OCI-LY7 (cell line): ENCODE measurements around the gene TLL2. TPM values are rescaled to one million over a fixed set of nuclear protein-coding genes. Genes with fewer than 3 reads are reported as not detected.

ENCODE experiments used
- BruUV-seq: library from RNA; stranded (reverse); fragments of 400-500 nt; replicated peaks from 2 replicates; lab custom pipeline; 2021; lab: Mats Ljungman, UMichigan
- CTCF ChIA-PET: fragments of 300-600 bp; sonication (Branson Sonifier 250); formaldehyde crosslinking; loops from one replicate; lab custom pipeline; 2022; ENCODE audit warnings: antibody characterized with exemption; ENCODE audit not compliant: unreplicated experiment; lab: Charles Lee
- POLR2A ChIA-PET: fragments of 300-600 bp; sonication (Branson Sonifier 250); formaldehyde crosslinking; loops from one replicate; lab custom pipeline; 2022; ENCODE audit warnings: antibody characterized with exemption; lab: Charles Lee
- DNase-seq: peaks from one replicate; pipeline ENCODE4 v3.0.0-alpha.2; 2015; ENCODE audit warnings: low spot score
- H2AFZ ChIP-seq: fragments of 200-600 bp; sonication (generic), shearing (Covaris generic); 2 replicates; pipeline ENCODE4 v1.6.1; 2014; ENCODE audit warnings: mild to moderate bottlenecking, antibody characterized with exemption, low read length, moderate library complexity
- H3K27ac ChIP-seq: fragments of 200-600 bp; sonication (generic); 2 replicates; pipeline ENCODE4 v1.5.1; 2014; ENCODE audit warnings: mixed run types, low read depth, mild to moderate bottlenecking, moderate library complexity, low read length, inconsistent platforms; ENCODE audit not compliant: poor library complexity, severe bottlenecking
- H3K36me3 ChIP-seq: fragments of 200-600 bp; sonication (generic); 2 replicates; pipeline ENCODE4 v1.6.1; 2014; ENCODE audit warnings: mild to moderate bottlenecking, antibody characterized with exemption, low read length, moderate library complexity, mixed read lengths; ENCODE audit not compliant: insufficient read depth
- H3K4me1 ChIP-seq: fragments of 200-600 bp; sonication (generic); 2 replicates; pipeline ENCODE4 v1.5.1; 2014; ENCODE audit warnings: mild to moderate bottlenecking, low read length; ENCODE audit not compliant: insufficient read depth, poor library complexity, severe bottlenecking
- H3K4me2 ChIP-seq: fragments of 200-600 bp; sonication (generic); 2 replicates; pipeline ENCODE4 v1.6.1; 2014; ENCODE audit warnings: mild to moderate bottlenecking, low read length
- H3K4me3 ChIP-seq: fragments of 200-600 bp; sonication (generic); 2 replicates; pipeline ENCODE4 v1.5.1; 2014; ENCODE audit warnings: mild to moderate bottlenecking, low read depth, low read length; ENCODE audit not compliant: poor library complexity, severe bottlenecking
- H3K79me2 ChIP-seq: fragments of 200-600 bp; sonication (generic); 2 replicates; pipeline ENCODE4 v1.6.1; 2016; ENCODE audit warnings: low read depth, mild to moderate bottlenecking, low read length, moderate library complexity, mixed read lengths; ENCODE audit not compliant: insufficient read depth
- H3K9me2 ChIP-seq: fragments of 200-600 bp; sonication (generic); 2 replicates; pipeline ENCODE4 v1.6.1; 2016; ENCODE audit warnings: mild to moderate bottlenecking, low read length, mixed read lengths; ENCODE audit not compliant: insufficient read depth
- H3K9me3 ChIP-seq: fragments of 200-600 bp; sonication (generic); 2 replicates; pipeline ENCODE4 v1.6.1; 2014; ENCODE audit warnings: mild to moderate bottlenecking, mixed run types, low read length, mixed read lengths
- H4K20me1 ChIP-seq: fragments of 200-600 bp; sonication (generic); 2 replicates; pipeline ENCODE4 v1.6.1; 2014; ENCODE audit warnings: mild to moderate bottlenecking, antibody characterized with exemption, low read length, moderate library complexity, mixed read lengths; ENCODE audit not compliant: insufficient read depth
- CTCF ChIP-seq: fragments of 200-600 bp; sonication (generic); conservative IDR thresholded peaks from 2 replicates; pipeline ENCODE4 v1.5.1; 2014; ENCODE audit warnings: mild to moderate bottlenecking, antibody characterized with exemption, low read length, moderate library complexity, mixed read lengths
- EZH2phosphoT487 ChIP-seq: fragments of 200-600 bp; sonication (generic); IDR thresholded peaks from 2 replicates; pipeline ENCODE4 v1.6.1; 2018; ENCODE audit warnings: low read depth, borderline replicate concordance, mild to moderate bottlenecking, mixed run types, antibody characterized with exemption, low read length, moderate library complexity, mixed read lengths
- intact Hi-C: fragments of 100-400 bp; cut with micrococcal nuclease; formaldehyde crosslinking; loops from one replicate; pipeline ENCODE4 v1.10.0; 2022; ENCODE audit not compliant: unreplicated experiment
- total RNA-seq, 2 experiments: library from RNA; depleted of rRNA in 1 of 2; stranded (reverse); fragments of >200 nt in 1 of 2; shearing (Covaris generic) in 1 of 2; gene quantifications; 2 replicates each; pipeline ENCODE4 v1.2.3, GENCODE V29; 2014 to 2022

The TLL2 gene
- total RNA-seq, 2 experiments from 2014 or later = 0.97 to 1.1 TPM

GRCh38 chr10:96352027-96352426, 161.7 kb downstream of the TLL2 start:
- ChIA-PET CTCF (no interaction called here), POLR2A (interaction anchor here (0.5 to 0.8 kb wide), 2 partner anchors 16 to 606 kb away, joined by 3 to 4 read pairs; no protein-coding TSS in a partner anchor)
- DNase-seq = no peak
- H3K79me2 ChIP-seq = no peaks in the 10 kb centered on the region
- no peak overlapping the region for H3K4me3 ChIP-seq
- no peaks in the 10 kb centered on the region for H3K36me3 ChIP-seq
- H2AFZ ChIP-seq = no peak overlapping the region
- H4K20me1 ChIP-seq = no peaks in the 10 kb centered on the region
- H3K4me2 ChIP-seq = no peak overlapping the region
- H3K27ac ChIP-seq = no peak overlapping the region
- no TSS peak for BruUV-seq
- no peaks in the 10 kb centered on the region for H3K9me2 ChIP-seq
- no peaks in the 10 kb centered on the region for H3K9me3 ChIP-seq
- no peaks in the 10 kb centered on the region for H3K4me1 ChIP-seq
- TF ChIP-seq CTCF (no peak), EZH2phosphoT487 (no peak)
- intact Hi-C loops = no loop called here

GRCh38 chr10:96346295-96346694, 167.4 kb downstream of the TLL2 start:
- Histone ChIP-seq H3K4me1 (peaks cover 9% of the 10 kb centered on the region), H3K9me3 (peaks cover 20% of the 10 kb centered on the region), H3K9me2 (no peaks in the 10 kb centered on the region), H3K27ac (no peak overlapping the region), H3K79me2 (no peaks in the 10 kb centered on the region), H3K4me3 (no peak overlapping the region), H2AFZ (no peak overlapping the region), H4K20me1 (no peaks in the 10 kb centered on the region), H3K36me3 (no peaks in the 10 kb centered on the region), H3K4me2 (no peak overlapping the region)
- intact Hi-C loops = no loop called here
- ChIA-PET POLR2A (no interaction called here), CTCF (no interaction called here)
- BruUV-seq = no TSS peak
- TF ChIP-seq CTCF = no peak
- no peak for TF ChIP-seq EZH2phosphoT487
- DNase-seq = no peak

DNA sequence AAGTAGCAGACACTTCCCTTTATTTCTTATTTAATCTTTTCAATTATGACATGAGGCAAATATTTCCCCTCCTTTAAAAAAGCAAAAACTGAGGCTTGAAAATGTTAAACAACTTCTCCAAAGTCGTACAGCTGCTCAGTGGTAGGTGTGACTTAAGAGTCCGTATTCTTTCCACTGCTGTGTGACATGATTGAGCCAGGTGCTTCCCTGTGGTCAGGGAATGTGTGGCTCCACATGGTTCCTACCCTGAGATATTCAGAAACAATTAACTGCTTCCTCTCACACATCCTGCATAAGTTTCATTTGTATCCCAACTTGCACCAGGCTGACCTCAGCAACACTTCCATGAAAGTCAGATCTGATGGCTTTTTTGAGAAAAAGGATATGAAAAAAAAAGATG, 168.5 kb downstream of the TLL2 start:
- no peak overlapping the region for H3K4me2 ChIP-seq
- CTCF ChIA-PET = no interaction called here
- no peaks in the 10 kb centered on the region for H3K9me2 ChIP-seq
- no peaks in the 10 kb centered on the region for H3K36me3 ChIP-seq
- peaks cover 9% of the 10 kb centered on the region for H3K4me1 ChIP-seq
- POLR2A ChIA-PET = interaction anchor here (0.7 kb wide), 1 partner anchor 364 kb away, joined by 3 read pairs; no protein-coding TSS in a partner anchor
- no TSS peak for BruUV-seq
- H3K4me3 ChIP-seq = no peak overlapping the region
- peaks cover 20% of the 10 kb centered on the region for H3K9me3 ChIP-seq
- intact Hi-C loops = no loop called here
- no peak overlapping the region for H2AFZ ChIP-seq
- H4K20me1 ChIP-seq = no peaks in the 10 kb centered on the region
- no peak overlapping the region for H3K27ac ChIP-seq
- TF ChIP-seq CTCF (no peak), EZH2phosphoT487 (no peak)
- DNase-seq = no peak
- no peaks in the 10 kb centered on the region for H3K79me2 ChIP-seq
